Vagina (tissue), 2 donors: ENCODE measurements around the gene ANKRD34B.

Experiments
- POLR2A ChIP-seq, 2 donors: fragments of 450-650 bp; IDR thresholded peaks; one replicate each; pipeline ENCODE4 v1.6.1; 2017; ENCODE audit warnings: antibody characterized with exemption in 2 of 2, mild to moderate bottlenecking in 2 of 2, moderate library complexity in 2 of 2
- POLR2AphosphoS5 ChIP-seq, 2 donors: sonication (generic); formaldehyde crosslinking; IDR thresholded peaks; one replicate each; pipeline ENCODE4 v1.9.0; 2017; ENCODE audit warnings: antibody characterized with exemption in 2 of 2, mild to moderate bottlenecking in 2 of 2, low read depth in 1 of 2; ENCODE audit not compliant: insufficient read depth in 1 of 2
- TF ChIP-seq, protein P1 (sequence below), 3 experiments: fragments of 450-650 bp in 2 of 3; fragments of 200-600 bp in 1 of 3; sonication (generic) in 1 of 3; IDR thresholded peaks; one replicate each; pipeline ENCODE4 v1.5.1; 2017 to 2019; ENCODE audit warnings: antibody characterized with exemption in 3 of 3, mild to moderate bottlenecking in 2 of 3, moderate library complexity in 2 of 3

DNA sequence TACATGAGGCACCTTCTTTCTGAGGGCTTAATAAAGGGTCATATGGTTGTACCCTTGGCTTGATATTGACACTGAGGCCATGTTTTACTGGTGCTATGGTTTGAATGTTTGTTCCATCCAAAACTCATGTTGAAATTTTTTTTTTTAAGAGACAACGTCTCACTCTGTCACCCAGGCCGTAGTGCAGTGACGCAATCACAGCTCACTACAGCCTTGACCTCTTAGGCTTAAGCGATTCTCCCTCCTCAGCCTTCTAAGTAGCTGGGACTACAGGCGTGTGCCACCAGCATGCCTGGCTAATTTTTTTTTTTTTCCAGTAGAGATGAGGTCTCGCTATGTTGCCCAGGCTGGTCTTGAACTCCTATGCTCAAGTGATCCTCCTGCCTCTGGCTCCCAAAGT is 61.2 kb downstream of the ANKRD34B start:
- TF ChIP-seq, protein P1, sequence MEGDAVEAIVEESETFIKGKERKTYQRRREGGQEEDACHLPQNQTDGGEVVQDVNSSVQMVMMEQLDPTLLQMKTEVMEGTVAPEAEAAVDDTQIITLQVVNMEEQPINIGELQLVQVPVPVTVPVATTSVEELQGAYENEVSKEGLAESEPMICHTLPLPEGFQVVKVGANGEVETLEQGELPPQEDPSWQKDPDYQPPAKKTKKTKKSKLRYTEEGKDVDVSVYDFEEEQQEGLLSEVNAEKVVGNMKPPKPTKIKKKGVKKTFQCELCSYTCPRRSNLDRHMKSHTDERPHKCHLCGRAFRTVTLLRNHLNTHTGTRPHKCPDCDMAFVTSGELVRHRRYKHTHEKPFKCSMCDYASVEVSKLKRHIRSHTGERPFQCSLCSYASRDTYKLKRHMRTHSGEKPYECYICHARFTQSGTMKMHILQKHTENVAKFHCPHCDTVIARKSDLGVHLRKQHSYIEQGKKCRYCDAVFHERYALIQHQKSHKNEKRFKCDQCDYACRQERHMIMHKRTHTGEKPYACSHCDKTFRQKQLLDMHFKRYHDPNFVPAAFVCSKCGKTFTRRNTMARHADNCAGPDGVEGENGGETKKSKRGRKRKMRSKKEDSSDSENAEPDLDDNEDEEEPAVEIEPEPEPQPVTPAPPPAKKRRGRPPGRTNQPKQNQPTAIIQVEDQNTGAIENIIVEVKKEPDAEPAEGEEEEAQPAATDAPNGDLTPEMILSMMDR (IDR thresholded peaks at IDR 0.05) = no peak
- no peak for TF ChIP-seq POLR2A (IDR thresholded peaks at IDR 0.05)
- no peak for TF ChIP-seq POLR2AphosphoS5 (IDR thresholded peaks at IDR 0.05; ENCODE audit: insufficient read depth in 1 of 2, low read depth in 1 of 2)
